C4-2B (cell line): ENCODE results near the gene CEP164.

Source experiments
- CTCF ChIP-seq: fragments of 450-650 bp; conservative IDR thresholded peaks from 2 replicates; pipeline ENCODE4 v1.5.1; 2017; ENCODE audit warnings: mild to moderate bottlenecking
- ZFX ChIP-seq: fragments of 450-650 bp; IDR thresholded peaks from 2 replicates; pipeline ENCODE4 v1.6.1; 2017

GRCh38 chr11:117425679-117426296 lies 98.1 kb downstream of the CEP164 start:
- TF ChIP-seq CTCF, result no peak
- TF ChIP-seq ZFX, result no peak
